Common myeloid progenitor, CD34-positive (primary cell): ENCODE results near the gene CCDC122.

ENCODE experiments used
- CTCF ChIA-PET: fragments of 350-600 bp; sonication (Branson Sonifier 250); formaldehyde crosslinking; loops from one replicate; lab custom pipeline; 2021; ENCODE audit warnings: antibody characterized with exemption; lab: Charles Lee
- POLR2A ChIA-PET: fragments of 350-600 bp; sonication (Branson Sonifier 250); formaldehyde crosslinking; loops from one replicate; lab custom pipeline; 2021; ENCODE audit warnings: antibody characterized with exemption; lab: Charles Lee
- DNase-seq, 3 donors: peaks; one replicate each; pipeline versions ENCODE4 v3.0.0 to v3.0.0-alpha.2; 2013
- H3K27ac ChIP-seq, 2 experiments: 1 replicate in 1 of 2; 2 replicates in 1 of 2; pipeline ENCODE4 v1.7.0; 2013; ENCODE audit warnings: inconsistent platforms in 2 of 2, low read length in 2 of 2, mild to moderate bottlenecking in 2 of 2, low read depth in 1 of 2, moderate library complexity in 1 of 2; ENCODE audit not compliant: severe bottlenecking in 2 of 2, insufficient read depth in 1 of 2, poor library complexity in 1 of 2
- H3K27me3 ChIP-seq, 5 experiments: replicated peaks in 2 of 5; 1 replicate in 3 of 5; 2 replicates in 2 of 5; pipeline versions ENCODE4 v1.6.1 to v1.7.0; 2013; ENCODE audit warnings: low read length in 4 of 5, mild to moderate bottlenecking in 2 of 5, moderate library complexity in 2 of 5, inconsistent platforms in 1 of 5; ENCODE audit not compliant: insufficient read depth in 5 of 5, control insufficient read depth in 4 of 5
- H3K36me3 ChIP-seq, 4 experiments: 1 replicate in 2 of 4; 2 replicates in 2 of 4; pipeline versions ENCODE4 v1.6.1 to v1.7.0; 2013; ENCODE audit warnings: low read length in 3 of 4, control low read depth in 1 of 4, mild to moderate bottlenecking in 1 of 4; ENCODE audit not compliant: control insufficient read depth in 4 of 4, insufficient read depth in 4 of 4
- H3K4me1 ChIP-seq, 4 experiments: 1 replicate in 3 of 4; 2 replicates in 1 of 4; pipeline versions ENCODE4 v1.6.1 to v1.7.1; 2013; ENCODE audit warnings: low read length in 3 of 4, mild to moderate bottlenecking in 3 of 4, control low read depth in 1 of 4, inconsistent platforms in 1 of 4, moderate library complexity in 1 of 4; ENCODE audit not compliant: control insufficient read depth in 4 of 4, insufficient read depth in 4 of 4; ENCODE audit errors: control extremely low read depth in 1 of 4
- H3K4me3 ChIP-seq, 7 experiments: 1 replicate in 4 of 7; 2 replicates in 3 of 7; pipeline versions ENCODE4 v1.5.1 to v1.7.0; 2013; ENCODE audit warnings: mild to moderate bottlenecking in 7 of 7, low read length in 6 of 7, moderate library complexity in 6 of 7, inconsistent platforms in 2 of 7, low read depth in 2 of 7, control low read depth in 1 of 7; ENCODE audit not compliant: insufficient read depth in 4 of 7, control insufficient read depth in 1 of 7; ENCODE audit errors: extremely low read depth in 1 of 7
- H3K9me3 ChIP-seq, 5 experiments: 1 replicate in 4 of 5; 2 replicates in 1 of 5; pipeline versions ENCODE4 v1.6.1 to v1.7.1; 2013; ENCODE audit warnings: low read length in 4 of 5, mild to moderate bottlenecking in 2 of 5, inconsistent platforms in 1 of 5, low read depth in 1 of 5, moderate library complexity in 1 of 5; ENCODE audit not compliant: control insufficient read depth in 4 of 5, insufficient read depth in 2 of 5; ENCODE audit errors: control extremely low read depth in 1 of 5
- WGBS: methylation state at CpG from one replicate; pipeline ENCODE4 v1.1.5; 2013; ENCODE audit not compliant: insufficient coverage; 5-methylcytosine and 5-hydroxymethylcytosine counted together

The CCDC122 gene

DNA sequence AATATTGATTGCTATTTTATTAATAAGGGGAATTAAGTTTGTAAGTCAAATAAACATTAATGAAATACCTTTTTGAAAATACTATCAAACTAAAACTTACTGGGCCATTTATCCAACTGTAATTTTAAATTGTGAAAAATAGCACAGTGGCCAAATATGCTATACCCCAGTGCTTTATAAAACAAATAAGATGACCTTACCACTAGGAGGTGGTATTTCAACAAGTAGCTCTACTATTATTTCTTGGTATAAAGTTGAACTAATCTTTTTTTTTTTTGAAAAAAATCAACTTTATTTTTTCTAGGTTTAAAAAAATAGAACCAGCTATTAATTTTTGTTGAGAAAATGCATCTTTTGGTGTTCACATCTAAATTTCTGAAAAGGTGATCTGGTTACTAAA lies 14.9 kb upstream of the CCDC122 start:
- ChIA-PET CTCF (interaction anchor here (1.0 to 2.1 kb wide), 4 partner anchors 10 to 542 kb away, joined by 3 to 5 read pairs (median 4); no protein-coding TSS in a partner anchor), POLR2A (no interaction called here)
- H3K4me3 ChIP-seq, result no peak overlapping the region
- H3K4me1 ChIP-seq, result no peaks in the 10 kb centered on the region
- H3K27ac ChIP-seq, result no peak overlapping the region
- H3K36me3 ChIP-seq, result peaks cover 4 to 7% (median 6%) of the 10 kb centered on the region in 4 experiments
- H3K9me3 ChIP-seq, result no peaks in the 10 kb centered on the region
- H3K27me3 ChIP-seq, result no peaks in the 10 kb centered on the region
- DNase-seq, result peak in 2 of 3 donors; percentile 39 to 51

DNA sequence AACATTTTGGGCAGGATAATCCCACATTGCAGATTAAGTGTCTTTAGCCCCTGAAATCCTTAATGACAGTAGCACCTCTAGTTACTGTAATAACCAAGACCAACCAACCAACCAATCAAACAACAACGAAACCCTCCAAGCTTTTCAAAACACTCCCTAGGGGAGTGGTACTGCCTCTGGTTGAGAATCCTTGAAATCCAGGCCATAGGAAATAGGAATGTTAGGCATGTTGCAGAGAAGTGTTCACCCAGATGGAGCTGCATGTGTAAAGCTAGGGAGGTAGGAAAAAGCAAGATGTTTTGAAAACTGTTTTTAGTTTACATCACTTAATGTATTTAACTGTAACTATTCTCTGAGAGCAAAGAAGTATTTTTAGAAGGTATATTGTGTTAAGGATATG lies 4.7 kb upstream of the CCDC122 start:
- CTCF ChIA-PET, result interaction anchor here (0.6 to 1.4 kb wide), 2 partner anchors 8 to 10 kb away, joined by 3 read pairs; no protein-coding TSS in a partner anchor
- Histone ChIP-seq H3K36me3 (peaks cover 3 to 12% (median 7%) of the 10 kb centered on the region in 4 experiments), H3K4me3 (no peak overlapping the region)

DNA sequence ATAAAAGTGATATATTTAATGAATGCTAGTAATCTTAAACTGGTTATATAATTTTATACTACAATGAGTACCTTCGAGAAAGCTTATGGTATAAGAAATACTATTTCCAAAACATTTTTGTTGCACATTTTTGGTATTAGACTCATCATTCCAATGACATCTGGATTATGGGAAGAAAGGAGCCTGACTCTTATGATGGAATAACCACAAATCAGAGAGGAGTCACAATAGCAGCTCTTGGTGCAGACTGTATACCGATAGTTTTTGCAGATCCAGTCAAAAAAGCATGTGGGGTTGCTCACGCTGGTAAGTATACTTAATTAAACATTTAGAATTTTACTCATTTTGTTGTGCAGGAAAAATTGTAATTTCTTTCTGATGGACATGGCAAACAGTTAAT lies 4.1 kb upstream of the CCDC122 start:
- ChIA-PET CTCF (interaction anchor here (1.4 kb wide), 1 partner anchor 9 kb away, joined by 3 read pairs; no protein-coding TSS in a partner anchor), POLR2A (no interaction called here)
- no peak for DNase-seq
- Histone ChIP-seq H3K4me1 (peaks cover 0 to 14% (median 13%) of the 10 kb centered on the region in 4 experiments), H3K27me3 (no peaks in the 10 kb centered on the region), H3K9me3 (no peaks in the 10 kb centered on the region), H3K27ac (no peak overlapping the region), H3K4me3 (no peak overlapping the region), H3K36me3 (peaks cover 3 to 10% (median 6%) of the 10 kb centered on the region in 4 experiments)
- WGBS, result no CpG with 5 or more reads among the region's 3 CpGs

More for the DNA sequence above, 4.7 kb upstream of the CCDC122 start:
- H3K27me3 ChIP-seq, result no peaks in the 10 kb centered on the region
- no CpG with 5 or more reads among the region's 1 CpG for WGBS
- peaks cover 0 to 11% (median 8%) of the 10 kb centered on the region in 4 experiments for H3K4me1 ChIP-seq
- POLR2A ChIA-PET, result no interaction called here
- no peak overlapping the region for H3K27ac ChIP-seq
- no peaks in the 10 kb centered on the region for H3K9me3 ChIP-seq
- DNase-seq, result no peak

DNA sequence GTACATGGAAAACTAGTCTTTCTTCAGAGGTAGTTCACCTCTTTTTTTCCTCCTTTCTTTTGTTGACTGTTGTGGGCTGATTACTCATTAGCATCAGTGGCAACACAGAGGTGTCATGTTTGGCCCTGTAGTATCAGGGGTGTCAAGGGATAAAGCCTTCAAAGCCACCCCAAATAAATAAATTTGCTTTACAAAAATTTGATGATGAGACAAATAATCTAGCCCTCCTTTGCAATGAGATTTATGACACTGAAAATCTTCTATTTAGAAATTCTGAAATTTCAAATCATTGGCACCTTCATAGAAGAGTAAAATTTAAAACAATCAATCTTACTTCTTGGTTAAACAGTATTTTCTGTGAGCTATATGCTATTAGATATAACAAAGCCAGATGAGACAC lies 2.0 kb upstream of the CCDC122 start:
- Histone ChIP-seq H3K4me1 (peaks cover 4 to 30% (median 23%) of the 10 kb centered on the region in 4 experiments), H3K27ac (no peak overlapping the region), H3K4me3 (no peak overlapping the region), H3K9me3 (no peaks in the 10 kb centered on the region), H3K27me3 (no peaks in the 10 kb centered on the region), H3K36me3 (peaks cover 3 to 9% (median 6%) of the 10 kb centered on the region in 4 experiments)
- ChIA-PET POLR2A (no interaction called here), CTCF (interaction anchor here (0.7 to 1.3 kb wide), 2 partner anchors 27 to 94 kb away, joined by 3 to 4 read pairs; no protein-coding TSS in a partner anchor)
- no peak for DNase-seq

DNA sequence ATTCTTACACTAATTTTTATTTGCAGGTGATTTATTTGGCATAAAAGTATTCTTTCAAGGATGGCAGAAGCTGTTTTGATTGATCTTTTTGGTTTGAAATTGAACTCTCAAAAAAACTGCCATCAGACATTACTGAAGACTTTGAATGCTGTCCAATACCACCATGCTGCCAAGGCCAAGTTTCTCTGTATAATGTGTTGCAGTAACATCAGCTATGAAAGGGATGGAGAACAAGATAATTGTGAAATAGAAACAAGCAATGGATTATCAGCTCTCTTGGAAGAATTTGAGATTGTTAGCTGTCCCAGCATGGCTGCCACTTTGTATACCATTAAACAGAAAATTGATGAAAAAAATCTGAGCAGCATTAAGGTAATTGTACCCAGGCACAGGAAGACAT lies 1.4 kb upstream of the CCDC122 start:
- POLR2A ChIA-PET, result no interaction called here

DNA sequence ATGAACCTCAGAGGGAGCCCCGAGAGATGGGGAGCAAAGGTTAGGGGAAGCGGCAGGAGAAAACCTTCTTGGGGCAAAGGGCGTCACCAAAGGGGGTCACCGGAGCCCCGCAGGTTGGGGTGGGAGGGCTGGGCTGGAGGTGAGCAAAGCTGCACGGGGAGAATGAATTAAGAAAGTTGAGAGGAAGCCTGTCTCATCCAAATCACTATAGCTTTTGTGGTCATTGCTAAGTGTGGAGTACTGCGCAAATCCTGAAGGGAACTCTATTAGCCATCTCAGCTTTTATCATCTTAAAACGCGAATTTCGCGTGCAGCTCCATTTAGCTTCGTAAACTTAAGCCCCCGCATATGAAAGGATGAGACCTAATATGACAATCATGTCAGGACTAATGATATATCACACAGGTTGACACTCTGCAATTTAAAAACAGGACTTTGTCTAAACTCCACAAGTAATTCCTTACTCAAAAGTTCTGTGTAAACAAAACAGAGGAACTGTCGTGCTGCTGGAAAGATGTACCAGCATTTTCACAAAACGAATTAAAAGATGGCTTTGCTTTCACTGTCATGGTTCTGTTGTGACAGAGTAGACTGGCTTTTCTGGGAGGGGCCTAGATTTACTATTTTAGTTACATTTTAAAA lies 795 bp upstream of the CCDC122 start:
- CTCF ChIA-PET, result no interaction called here
- POLR2A ChIA-PET, result interaction anchor here (0.5 kb wide), 1 partner anchor 789 kb away, joined by 3 read pairs; no protein-coding TSS in a partner anchor

More for the DNA sequence above, 1.4 kb upstream of the CCDC122 start:
- Histone ChIP-seq H3K4me3 (no peak overlapping the region), H3K4me1 (peaks cover 4 to 30% (median 23%) of the 10 kb centered on the region in 4 experiments), H3K27ac (no peak overlapping the region), H3K36me3 (peaks cover 3 to 9% (median 5%) of the 10 kb centered on the region in 4 experiments), H3K27me3 (no peaks in the 10 kb centered on the region), H3K9me3 (no peaks in the 10 kb centered on the region)
- CTCF ChIA-PET, result interaction anchor here (0.7 kb wide), 1 partner anchor 27 kb away, joined by 4 read pairs; no protein-coding TSS in a partner anchor
- no peak for DNase-seq

DNA sequence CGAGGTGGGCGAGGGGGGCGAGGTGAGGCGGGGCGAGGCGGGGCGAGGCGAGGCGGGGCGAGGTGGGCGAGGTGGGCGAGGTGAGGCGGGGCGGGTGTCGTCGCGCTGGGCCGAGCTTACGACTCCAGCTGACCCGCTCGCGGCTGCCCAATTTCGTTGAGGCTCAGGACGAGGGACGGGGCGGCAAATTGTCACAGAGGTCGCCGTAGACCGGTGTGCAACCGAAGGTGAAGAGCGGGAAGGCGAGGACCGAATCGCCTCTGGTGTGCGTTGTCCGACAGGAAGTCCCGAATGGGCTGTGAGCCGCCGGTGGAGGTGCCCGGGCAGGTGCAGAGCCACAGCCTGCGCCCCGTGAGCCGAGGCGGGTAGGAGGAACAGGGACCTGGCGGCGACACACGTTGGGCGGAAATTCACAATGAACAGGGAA lies 228 bp upstream of the CCDC122 start, which contains the start of gene LACC1:
Gene LACC1 (plus strand): TSS at position 150 of the 427 bp plus-strand sequence. CDS start 1,082 bp downstream, outside the sequence.
- POLR2A ChIA-PET, result interaction anchor here (0.5 to 1.0 kb wide), 2 partner anchors 788 to 911 kb away, joined by 3 to 4 read pairs; no protein-coding TSS in a partner anchor
- Histone ChIP-seq H3K27me3 (no peaks in the 10 kb centered on the region), H3K9me3 (no peaks in the 10 kb centered on the region), H3K36me3 (peaks cover 0 to 9% (median 3%) of the 10 kb centered on the region in 4 experiments), H3K4me1 (peaks cover 4 to 30% (median 23%) of the 10 kb centered on the region in 4 experiments), H3K4me3 (peak within 1 kb of the TSS; percentile 69 to 90 (median 77)), H3K27ac (peak within 1 kb of the TSS; percentile 64 to 77)
- peak in 2 of 3 donors; percentile 14 to 50 for DNase-seq
- 0% methylated on average over 34 of the region's 48 CpGs for WGBS
- CTCF ChIA-PET, result interaction anchor here (0.9 to 1.5 kb wide), 2 partner anchors 25 to 799 kb away, joined by 3 to 4 read pairs; no protein-coding TSS in a partner anchor

More for the DNA sequence above, 795 bp upstream of the CCDC122 start:
- DNase-seq, result peak in 2 of 3 donors; percentile 47 to 60
- no peaks in the 10 kb centered on the region for H3K27me3 ChIP-seq
- peaks cover 4 to 30% (median 23%) of the 10 kb centered on the region in 4 experiments for H3K4me1 ChIP-seq
- H3K36me3 ChIP-seq, result peaks cover under 1 to 9% (median 4%) of the 10 kb centered on the region in 4 experiments
- no peaks in the 10 kb centered on the region for H3K9me3 ChIP-seq
- 40% methylated on average over 13 of the region's 15 CpGs for WGBS
- H3K27ac ChIP-seq, result peak overlapping the region in 1 of 2 experiments; percentile 77
- H3K4me3 ChIP-seq, result peak overlapping the region; percentile 69 to 90 (median 77)
